AG04449 (cell line): Measurements from ENCODE around the gene WNK2.

Experiments
- CTCF ChIA-PET: fragments of 350-600 bp; formaldehyde crosslinking; extraction: SDS; loops from one replicate; lab custom pipeline; 2021; ENCODE audit warnings: antibody characterized with exemption; lab: Yijun Ruan, JAX
- POLR2A ChIA-PET: fragments of 400-600, 350-600 bp; formaldehyde crosslinking; extraction: SDS; loops from one replicate; lab custom pipeline; 2020; ENCODE audit warnings: antibody characterized with exemption, inconsistent platforms; lab: Yijun Ruan, JAX
- DNase-seq: peaks from one replicate; pipeline ENCODE4 v3.0.0-alpha.2; 2010; ENCODE audit warnings: low read depth, low spot score
- H3K4me3 ChIP-seq: 2 replicates; pipeline ENCODE4 v1.5.1; 2011; ENCODE audit warnings: low read depth, mild to moderate bottlenecking, control low read depth, low read length
- TF ChIP-seq, protein P1 (sequence below): IDR thresholded peaks from one replicate; pipeline ENCODE4 v1.5.1; 2011; ENCODE audit warnings: mild to moderate bottlenecking, moderate library complexity, low read length, control low read depth, inconsistent platforms; ENCODE audit not compliant: insufficient read depth; ENCODE audit errors: missing control alignments

Gene WNK2

DNA sequence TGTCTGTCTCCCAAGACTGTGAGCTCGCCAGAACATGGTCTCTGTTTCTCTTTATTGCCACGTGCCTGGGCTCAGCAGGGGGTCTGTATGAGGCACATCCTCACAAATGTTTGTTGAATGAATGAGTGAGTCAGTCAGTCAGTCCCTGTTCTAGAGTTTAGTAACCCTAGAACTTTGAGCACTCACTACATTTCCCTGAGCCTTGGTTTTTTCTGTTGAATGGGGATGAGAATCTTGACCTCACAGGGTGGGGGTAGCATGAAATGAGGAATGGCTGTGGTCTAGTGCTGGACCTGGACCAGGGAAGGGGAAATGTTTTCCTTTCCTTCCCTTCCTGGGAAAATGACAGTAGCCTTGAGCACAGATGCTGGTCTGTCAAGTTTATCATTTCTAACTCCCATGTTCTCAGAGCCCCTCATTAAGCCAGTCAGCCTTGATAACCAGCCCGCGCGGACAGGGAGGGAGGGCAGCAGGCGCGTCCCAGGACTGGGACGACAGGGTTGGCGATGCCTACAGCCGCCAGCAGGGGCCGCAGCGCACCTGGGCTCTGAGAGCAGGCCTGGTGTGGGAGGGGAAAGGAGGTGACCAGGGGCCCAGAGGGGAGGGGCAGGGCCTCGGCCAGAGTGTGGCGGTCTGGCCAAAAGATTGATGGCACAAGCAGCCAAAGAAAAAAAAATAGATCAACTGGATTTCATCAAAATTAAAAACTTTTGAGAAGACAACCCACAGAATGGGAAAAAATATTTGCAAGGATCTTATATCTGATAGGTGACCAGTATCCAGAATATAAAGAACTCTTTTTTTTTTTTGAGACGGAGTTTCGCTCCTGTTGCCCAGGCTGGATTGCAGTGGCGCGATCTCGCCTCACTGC is 24.1 kb upstream of the WNK2 start:
- CTCF ChIA-PET: interaction anchor here (0.7 to 4.5 kb wide), 9 partner anchors 10 to 409 kb away, joined by 3 to 18 read pairs (median 4); partner anchors contain the start of gene WNK2
- POLR2A ChIA-PET: no interaction called here
- H3K4me3 ChIP-seq: no peak overlapping the region
- DNase-seq: no peak
- TF ChIP-seq, protein P1, sequence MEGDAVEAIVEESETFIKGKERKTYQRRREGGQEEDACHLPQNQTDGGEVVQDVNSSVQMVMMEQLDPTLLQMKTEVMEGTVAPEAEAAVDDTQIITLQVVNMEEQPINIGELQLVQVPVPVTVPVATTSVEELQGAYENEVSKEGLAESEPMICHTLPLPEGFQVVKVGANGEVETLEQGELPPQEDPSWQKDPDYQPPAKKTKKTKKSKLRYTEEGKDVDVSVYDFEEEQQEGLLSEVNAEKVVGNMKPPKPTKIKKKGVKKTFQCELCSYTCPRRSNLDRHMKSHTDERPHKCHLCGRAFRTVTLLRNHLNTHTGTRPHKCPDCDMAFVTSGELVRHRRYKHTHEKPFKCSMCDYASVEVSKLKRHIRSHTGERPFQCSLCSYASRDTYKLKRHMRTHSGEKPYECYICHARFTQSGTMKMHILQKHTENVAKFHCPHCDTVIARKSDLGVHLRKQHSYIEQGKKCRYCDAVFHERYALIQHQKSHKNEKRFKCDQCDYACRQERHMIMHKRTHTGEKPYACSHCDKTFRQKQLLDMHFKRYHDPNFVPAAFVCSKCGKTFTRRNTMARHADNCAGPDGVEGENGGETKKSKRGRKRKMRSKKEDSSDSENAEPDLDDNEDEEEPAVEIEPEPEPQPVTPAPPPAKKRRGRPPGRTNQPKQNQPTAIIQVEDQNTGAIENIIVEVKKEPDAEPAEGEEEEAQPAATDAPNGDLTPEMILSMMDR: peak; percentile 100

DNA sequence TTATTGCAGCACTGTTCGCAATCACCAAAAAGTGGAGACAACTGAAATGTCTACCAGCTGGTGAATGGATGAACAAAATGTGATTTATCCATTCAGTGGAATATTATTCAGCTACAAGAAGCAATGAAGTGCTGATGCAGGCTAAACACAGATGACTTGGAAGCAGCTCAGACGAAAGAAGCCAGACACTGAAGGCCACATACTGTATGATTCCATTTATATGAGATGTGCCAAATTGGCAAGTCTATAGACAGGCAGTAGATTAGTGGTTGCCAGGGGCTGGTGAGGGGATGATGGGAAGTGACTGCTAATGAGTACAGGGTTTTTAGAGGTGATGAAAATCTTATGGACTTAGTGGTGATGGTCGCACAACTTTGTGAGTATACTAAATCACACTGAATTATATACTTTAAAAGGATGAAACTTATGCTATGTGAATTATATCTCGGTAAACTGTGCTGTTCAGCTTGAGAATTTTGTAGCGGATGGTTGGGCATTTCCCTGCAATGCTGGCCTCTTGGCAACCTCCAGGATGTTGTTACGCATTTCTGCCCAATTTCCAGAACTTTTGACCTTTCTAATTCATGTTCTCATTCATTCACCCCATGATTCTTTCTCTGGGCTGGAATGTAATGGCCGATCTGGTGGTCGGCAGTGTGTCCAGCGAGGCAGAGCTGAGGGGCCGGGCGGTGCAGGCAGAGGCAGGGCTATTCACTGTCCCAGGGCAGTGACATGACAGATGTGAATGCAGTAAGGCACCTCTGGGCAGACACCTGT is 22.0 kb upstream of the WNK2 start:
- ChIA-PET CTCF (interaction anchor here (0.7 to 4.5 kb wide), 7 partner anchors 9 to 407 kb away, joined by 3 to 18 read pairs (median 5); no protein-coding TSS in a partner anchor), POLR2A (interaction anchor here (0.7 kb wide), 1 partner anchor 404 kb away, joined by 3 read pairs; no protein-coding TSS in a partner anchor)

DNA sequence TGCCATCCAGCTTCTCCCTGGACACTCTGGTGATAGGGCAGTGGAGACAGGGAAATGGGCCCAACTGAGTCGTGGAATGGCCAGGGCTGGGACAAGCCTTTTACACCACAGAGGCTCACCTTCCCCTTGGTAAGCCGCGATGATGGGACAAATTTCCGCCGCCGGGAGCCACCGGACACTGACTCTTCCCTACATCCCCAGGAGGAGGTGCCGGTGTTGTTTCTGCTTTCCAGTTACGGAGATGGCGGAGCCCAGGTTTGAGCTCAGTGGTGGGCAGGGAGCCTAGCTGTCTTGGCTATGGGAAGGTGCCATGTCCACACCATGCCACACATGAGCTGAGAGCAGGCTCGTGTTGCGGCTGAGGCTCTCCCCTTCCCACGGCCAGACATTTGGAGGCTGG is 19.9 kb upstream of the WNK2 start:
- ChIA-PET CTCF (interaction anchor here (1.3 kb wide), 1 partner anchor 10 kb away, joined by 5 read pairs; no protein-coding TSS in a partner anchor), POLR2A (no interaction called here)
- no peak for DNase-seq
- TF ChIP-seq, protein P1: no peak
- H3K4me3 ChIP-seq: no peak overlapping the region

More for the DNA sequence above, 22.0 kb upstream of the WNK2 start:
- no peak overlapping the region for H3K4me3 ChIP-seq
- TF ChIP-seq, protein P1: no peak
- no peak for DNase-seq

DNA sequence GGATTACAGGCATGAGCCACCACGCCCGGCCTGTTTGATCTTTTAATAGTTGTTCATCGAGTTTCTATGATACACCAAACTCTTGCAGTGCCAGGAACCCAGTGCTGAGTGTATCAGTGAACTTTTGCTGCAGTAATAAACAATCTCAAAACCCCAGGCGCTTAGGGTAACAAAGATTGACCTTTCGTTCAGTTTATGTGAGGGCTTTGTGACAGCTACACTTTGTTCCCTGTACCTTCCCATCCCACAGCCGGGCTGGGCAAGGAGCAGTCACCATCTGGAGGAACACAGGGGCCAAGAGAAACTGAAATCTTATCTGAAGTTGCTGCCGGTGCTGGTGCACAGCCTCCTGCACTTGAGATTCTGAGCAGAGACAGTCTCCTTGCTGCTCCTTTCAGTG is 17.2 kb upstream of the WNK2 start:
- POLR2A ChIA-PET: no interaction called here
- CTCF ChIA-PET: no interaction called here
- H3K4me3 ChIP-seq: no peak overlapping the region
- DNase-seq: no peak
- TF ChIP-seq, protein P1: no peak

DNA sequence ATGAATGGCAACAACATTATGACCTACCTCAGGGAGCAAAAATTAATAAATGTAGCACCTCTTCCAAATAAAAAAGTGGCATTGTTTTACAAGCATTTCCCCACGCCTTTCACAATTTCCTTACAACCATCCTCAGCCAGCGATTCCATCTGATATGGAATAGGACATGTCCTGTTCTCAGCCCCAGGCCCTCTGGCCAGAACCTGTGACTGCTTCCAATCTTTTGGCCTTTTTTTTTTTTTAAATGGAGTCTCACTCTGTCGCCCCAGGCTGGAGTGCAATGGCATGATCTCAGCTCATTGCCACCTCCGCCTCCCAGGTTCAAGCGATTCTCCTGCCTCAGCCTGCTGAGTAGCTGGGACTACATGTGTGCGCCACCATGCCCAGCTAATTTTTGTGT is 16.8 kb upstream of the WNK2 start:
- ChIA-PET CTCF (no interaction called here), POLR2A (no interaction called here)
- no peak for DNase-seq
- H3K4me3 ChIP-seq: no peak overlapping the region
- TF ChIP-seq, protein P1: no peak

DNA sequence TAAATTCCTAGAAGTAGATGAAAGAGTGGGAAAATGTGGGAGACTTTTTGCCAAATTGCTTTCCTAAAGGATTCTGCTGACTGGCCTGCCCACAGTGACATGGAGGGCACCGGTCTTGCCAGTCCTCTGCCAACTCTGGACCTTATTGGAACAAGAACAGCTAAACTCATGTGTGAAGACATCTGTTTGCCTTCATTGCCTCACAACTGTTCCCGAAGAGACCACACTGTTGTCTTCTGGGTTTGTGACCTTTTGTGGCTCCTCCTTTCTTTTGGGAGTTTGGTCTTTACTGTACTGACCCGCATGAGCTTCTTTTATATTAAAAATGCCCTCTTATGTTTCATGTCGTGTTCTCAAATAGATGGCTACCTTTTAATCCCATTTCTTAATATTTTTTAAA is 16.1 kb upstream of the WNK2 start:
- POLR2A ChIA-PET: no interaction called here
- no peak for DNase-seq
- TF ChIP-seq, protein P1: no peak
- CTCF ChIA-PET: interaction anchor here (1.2 kb wide), 1 partner anchor 13 kb away, joined by 3 read pairs; no protein-coding TSS in a partner anchor
- H3K4me3 ChIP-seq: no peak overlapping the region
